ENCODE measurements around the gene KIF22.

DNA sequence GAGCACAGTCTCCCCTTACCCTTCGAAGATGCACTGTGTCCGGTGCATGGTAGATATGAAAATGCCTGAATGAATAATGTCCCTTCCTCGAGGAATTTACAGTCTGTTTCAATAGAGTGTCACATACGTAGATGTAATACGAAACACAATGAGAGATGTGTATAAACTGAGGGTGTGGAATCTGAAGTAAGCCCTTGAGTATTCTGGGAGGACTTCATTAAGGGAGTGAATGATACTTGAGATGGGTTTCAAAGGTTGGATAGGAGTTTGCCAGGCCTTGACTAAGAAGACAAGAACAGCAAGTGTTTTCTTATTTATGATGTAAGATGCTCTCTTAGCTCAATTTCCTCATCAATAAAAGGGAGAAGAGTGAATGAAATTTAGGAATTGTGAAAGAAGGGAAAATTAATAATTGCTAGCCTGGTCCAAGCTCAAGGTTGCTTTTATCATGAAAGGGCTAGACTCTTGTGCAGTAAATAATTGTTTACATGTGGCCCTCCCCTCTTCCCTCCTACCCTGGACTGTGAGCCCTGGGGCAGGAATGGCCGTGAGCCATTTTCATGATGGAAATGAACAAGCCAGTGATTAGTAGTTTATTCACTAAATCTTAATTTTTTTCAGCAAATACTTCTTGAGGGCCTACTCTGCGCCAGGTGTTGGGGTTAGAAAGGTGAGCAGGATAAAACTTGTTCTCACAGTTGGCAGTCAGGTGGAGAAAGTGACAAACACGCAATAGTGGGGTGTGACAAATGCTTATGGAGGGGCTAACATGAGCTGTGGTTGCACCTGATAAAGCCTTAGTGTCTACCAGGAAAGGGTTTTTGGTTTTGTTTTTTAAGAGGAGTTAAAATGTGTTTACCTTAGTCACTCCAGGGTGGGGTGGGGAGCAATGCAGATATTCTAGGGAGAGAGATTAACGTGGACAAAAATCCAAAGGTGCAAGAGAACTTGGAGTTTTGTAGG is 1.6 kb downstream of the KIF22 start:
- TF ChIP-seq FOXA1 (IDR thresholded peaks at IDR 0.05) (no peak), BHLHE40 (IDR thresholded peaks at IDR 0.05; ENCODE audit: borderline replicate concordance) (no peak), FOXM1 (IDR thresholded peaks at IDR 0.05; ENCODE audit: borderline replicate concordance) (no peak), ZNF384 (IDR thresholded peaks at IDR 0.05) (no peak), SUZ12 (IDR thresholded peaks at IDR 0.05) (no peak), SP1 (IDR thresholded peaks at IDR 0.05) (no peak), HDGF (IDR thresholded peaks at IDR 0.05; ENCODE audit: borderline replicate concordance) (no peak), ARNT (IDR thresholded peaks at IDR 0.05) (no peak), FOXK2 (IDR thresholded peaks at IDR 0.05) (no peak), TARDBP (IDR thresholded peaks at IDR 0.05) (no peak), L3MBTL2 (conservative IDR thresholded peaks at IDR 0.05) (no peak), ELF4 (IDR thresholded peaks at IDR 0.05) (no peak)
